Measurements from ENCODE around the gene CDK3. TPM values are rescaled to one million over a fixed set of nuclear protein-coding genes. Genes with fewer than 3 reads are reported as not detected.
"Not testable (repeated sequence)": the region's sequence is repeated elsewhere in the genome, so short reads cannot be mapped to it uniquely, and the experiment has no call there.

Gene CDK3
- total RNA-seq, 1 experiment from 2014 or later = 11.5 TPM

GRCh38 chr17:76039121-76039520, 38.5 kb downstream of the CDK3 start:
- DNase-seq (ENCODE audit: low spot score) = no peak

GRCh38 chr17:76040376-76040775, 39.7 kb downstream of the CDK3 start:
- no peak for DNase-seq (ENCODE audit: low spot score)

- DNase-seq (ENCODE audit: low spot score) = not testable (repeated sequence)
These were observed 42.2 kb downstream of the CDK3 start for GRCh38 chr17:76042868-76043267.

- DNase-seq (ENCODE audit: low spot score) = not testable (repeated sequence)
These were observed 43.9 kb downstream of the CDK3 start for GRCh38 chr17:76044475-76045007.

- no peak for DNase-seq (ENCODE audit: low spot score)
These were observed 45.4 kb downstream of the CDK3 start for GRCh38 chr17:76046064-76046463.

DNA sequence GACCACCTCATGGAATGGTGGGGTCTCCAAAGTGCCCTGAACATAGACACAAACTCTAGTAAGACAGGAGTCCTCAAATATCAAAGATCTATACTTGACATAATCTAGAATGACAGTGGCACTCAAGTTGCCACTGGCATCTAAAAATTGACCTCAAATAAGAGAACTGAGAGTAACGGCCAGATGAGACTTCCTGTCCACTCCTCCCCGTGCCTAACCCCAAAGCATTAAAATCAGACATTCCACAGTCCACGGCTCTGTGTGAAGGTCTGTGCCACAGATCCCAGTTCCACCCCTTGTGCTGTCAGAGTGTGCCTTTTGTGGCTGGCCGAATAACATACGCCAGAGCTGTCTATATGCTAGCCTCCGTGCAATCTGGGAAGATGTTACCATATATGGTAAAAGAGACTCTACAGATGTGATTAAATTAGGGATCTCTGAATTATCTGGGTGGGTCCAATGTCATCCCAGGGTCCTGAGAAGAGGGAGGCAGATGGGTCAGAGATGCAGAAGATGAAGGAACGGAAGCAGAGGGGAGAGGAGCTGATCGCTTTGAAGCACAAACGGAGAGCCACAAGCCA, 47.5 kb downstream of the CDK3 start:
- no peak for DNase-seq (ENCODE audit: low spot score)

DNA sequence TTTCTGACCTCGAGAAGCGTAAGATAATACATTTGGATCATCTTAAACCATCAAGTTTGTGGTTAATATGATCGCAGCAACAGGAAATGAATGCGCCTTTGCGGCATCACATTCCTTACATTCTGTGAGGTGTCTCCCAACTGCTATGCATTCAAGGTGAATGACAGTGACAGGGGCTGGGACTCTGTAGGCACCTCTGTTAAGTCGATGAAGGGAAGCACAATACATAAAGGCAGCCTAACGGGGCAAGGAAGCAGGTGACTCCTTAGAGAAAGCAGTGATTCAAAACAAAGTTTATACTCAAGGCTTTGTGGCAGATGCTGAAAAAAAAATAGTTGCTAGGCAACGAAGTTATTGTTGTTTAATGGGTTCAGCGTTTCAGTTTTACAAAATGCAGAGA, 48.1 kb downstream of the CDK3 start:
- DNase-seq (ENCODE audit: low spot score) = no peak

DNA sequence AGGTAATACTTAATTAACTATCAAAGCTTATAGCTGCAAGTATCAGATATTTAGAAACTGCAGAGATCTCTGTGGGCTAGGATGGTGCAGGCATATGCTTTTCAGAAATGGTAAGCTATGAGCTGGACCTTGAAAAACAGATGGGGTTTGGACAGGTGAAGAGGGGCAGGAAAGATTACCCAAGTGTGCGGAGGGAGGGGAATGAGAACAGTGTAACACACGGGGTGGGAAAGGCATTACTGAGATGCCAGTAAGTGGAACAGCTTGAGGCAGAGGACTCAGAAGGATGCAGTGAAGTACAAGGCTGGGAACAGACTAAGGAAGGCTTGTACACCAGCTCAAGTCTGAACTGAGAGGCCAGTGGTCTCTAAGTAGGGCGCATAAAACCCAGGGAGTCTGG, 48.6 kb downstream of the CDK3 start:
- no peak for DNase-seq (ENCODE audit: low spot score)

DNA sequence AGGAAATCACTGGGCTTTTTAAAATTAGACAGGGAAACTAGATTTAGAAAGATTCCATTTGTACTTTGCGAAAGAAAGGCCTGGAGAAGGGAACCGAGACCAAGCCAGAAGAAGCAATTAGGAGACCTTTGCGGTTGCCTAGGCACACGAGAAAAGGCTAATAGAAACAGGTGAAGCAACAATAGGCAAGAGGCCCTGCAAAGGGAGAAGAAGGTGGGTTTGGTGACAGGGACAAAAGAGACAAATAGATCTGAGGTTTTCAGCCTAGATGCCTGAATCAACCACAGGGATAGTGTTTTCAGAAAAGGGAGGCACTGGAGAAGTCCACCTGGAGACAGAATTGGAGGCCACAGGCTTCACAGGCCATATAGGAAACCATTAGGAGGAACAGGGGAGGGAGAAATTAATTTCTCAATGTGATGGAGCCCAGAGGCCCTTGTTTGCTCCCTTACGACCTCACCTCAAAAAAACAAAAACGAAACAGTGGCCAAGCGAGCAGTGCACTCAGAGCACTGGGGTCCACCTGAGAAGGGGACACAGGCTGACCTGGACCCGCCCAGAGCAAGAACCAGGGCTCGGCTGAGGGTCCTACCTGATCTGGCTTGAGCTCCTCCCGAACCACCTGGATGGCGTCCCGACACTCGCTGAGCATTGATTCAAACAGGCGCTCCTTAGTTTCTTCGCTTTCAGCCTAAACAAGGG, 49.3 kb downstream of the CDK3 start:
- no peak for DNase-seq (ENCODE audit: low spot score)

GRCh38 chr17:76050538-76051467, 50.1 kb downstream of the CDK3 start:
- DNase-seq (ENCODE audit: low spot score) = peak; percentile 42

DNA sequence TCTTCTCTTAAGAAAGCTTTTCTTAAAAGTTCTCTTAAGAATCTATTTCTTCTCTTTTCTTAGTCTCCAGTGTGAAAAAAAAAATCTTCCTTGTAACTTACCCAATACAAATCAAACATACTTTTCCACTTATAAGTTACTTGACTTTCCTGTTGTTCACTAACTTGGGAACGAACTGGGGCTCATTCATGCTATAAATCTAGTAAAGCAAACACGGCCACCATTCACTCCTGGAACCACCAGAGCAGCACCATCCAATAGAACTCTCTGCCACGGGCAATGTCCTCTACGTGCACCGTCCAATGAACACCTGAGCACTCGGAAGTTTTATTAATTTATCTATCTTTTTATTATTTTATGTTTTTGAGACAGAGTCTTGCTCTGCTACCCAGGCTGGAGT, 50.9 kb downstream of the CDK3 start:
- DNase-seq (ENCODE audit: low spot score) = no peak

- peak; percentile 70 for DNase-seq (ENCODE audit: low spot score)
These were observed 52.8 kb downstream of the CDK3 start for GRCh38 chr17:76053246-76054111.

- DNase-seq (ENCODE audit: low spot score) = peak; percentile 61
These were observed 53.4 kb downstream of the CDK3 start for GRCh38 chr17:76054112-76054476.

Other genes starting within 250 kb of the CDK3 start
- 40.8 and 41.8 TPM in 2 replicates for gene GALK1, start 235.7 kb upstream of the CDK3 start, total RNA-seq (2014; rRNA removed; shearing (Covaris generic))
- 23.6 and 24.9 TPM in 2 replicates for gene UNK, start 216.0 kb upstream of the CDK3 start, total RNA-seq (2014; rRNA removed; shearing (Covaris generic))
- gene UNC13D, start 156.5 kb upstream of the CDK3 start, total RNA-seq (2014; rRNA removed; shearing (Covaris generic)) = 37.5 and 43.5 TPM in 2 replicates
- gene WBP2, start 145.5 kb upstream of the CDK3 start, total RNA-seq (2014; rRNA removed; shearing (Covaris generic)) = 26.8 and 30.9 TPM in 2 replicates
- gene TRIM47, start 122.3 kb upstream of the CDK3 start, total RNA-seq (2014; rRNA removed; shearing (Covaris generic)) = 65.7 and 69.5 TPM in 2 replicates
- 20.2 and 29.2 TPM in 2 replicates for gene TRIM65, start 103.9 kb upstream of the CDK3 start, total RNA-seq (2014; rRNA removed; shearing (Covaris generic))
- gene MRPL38, start 96.0 kb upstream of the CDK3 start, total RNA-seq (2014; rRNA removed; shearing (Covaris generic)) = 85.7 and 92.3 TPM in 2 replicates
- 7.4 and 13.1 TPM in 2 replicates for gene FBF1, start 59.8 kb upstream of the CDK3 start, total RNA-seq (2014; rRNA removed; shearing (Covaris generic))
- 32.1 and 46.5 TPM in 2 replicates for gene ACOX1, start 21.7 kb upstream of the CDK3 start, total RNA-seq (2014; rRNA removed; shearing (Covaris generic))
- 48.6 and 56.2 TPM in 2 replicates for gene TEN1, start 21.6 kb upstream of the CDK3 start, total RNA-seq (2014; rRNA removed; shearing (Covaris generic))
- 40.1 and 42.1 TPM in 2 replicates for gene EVPL, start 26.5 kb downstream of the CDK3 start, total RNA-seq (2014; rRNA removed; shearing (Covaris generic))
- gene SRP68, start 71.7 kb downstream of the CDK3 start, total RNA-seq (2014; rRNA removed; shearing (Covaris generic)) = 21.3 and 23.9 TPM in 2 replicates
- gene GALR2, start 73.9 kb downstream of the CDK3 start, total RNA-seq (2014; rRNA removed; shearing (Covaris generic)) = 1.1 and 2.1 TPM in 2 replicates
- gene ZACN, start 78.3 kb downstream of the CDK3 start, total RNA-seq (2014; rRNA removed; shearing (Covaris generic)) = not detected in 2 replicates
- 97.6 and 99.4 TPM in 2 replicates for gene EXOC7, start 102.9 kb downstream of the CDK3 start, total RNA-seq (2014; rRNA removed; shearing (Covaris generic))
- gene FOXJ1, start 140.4 kb downstream of the CDK3 start, total RNA-seq (2014; rRNA removed; shearing (Covaris generic)) = 2.0 and 3.4 TPM in 2 replicates
- gene RNF157, start 239.6 kb downstream of the CDK3 start, total RNA-seq (2014; rRNA removed; shearing (Covaris generic)) = 1.3 and 3.9 TPM in 2 replicates